Fibroblast of villous mesenchyme (primary cell): ENCODE measurements around the gene KICS2. TPM values are rescaled to one million over a fixed set of nuclear protein-coding genes. Genes with fewer than 3 reads are reported as not detected.
A peak's percentile ranks its signal among the peaks of the same experiment; 100 is the strongest.
"Not testable (repeated sequence)": the region's sequence is repeated elsewhere in the genome, so short reads cannot be mapped to it uniquely, and the experiment has no call there.

ENCODE experiments used
- DNase-seq: peaks from one replicate; pipeline ENCODE4 v3.0.0-alpha.2; 2010; ENCODE audit warnings: low read depth
- H3K4me3 ChIP-seq: 2 replicates; pipeline ENCODE4 v1.5.1; 2011; ENCODE audit warnings: low read depth, mild to moderate bottlenecking, low read length
- total RNA-seq: library from RNA; depleted of rRNA; stranded (reverse); fragments of >200 nt; gene quantifications from 2 replicates; pipeline ENCODE4 v1.2.3, GENCODE V29; 2012
- TF ChIP-seq, protein P1 (sequence below): IDR thresholded peaks from 2 replicates; pipeline ENCODE4 v1.5.1; 2012; ENCODE audit warnings: low read depth, mild to moderate bottlenecking, low read length; ENCODE audit not compliant: insufficient read depth

Gene KICS2
- total RNA-seq, 1 donor: 8.2 TPM

DNA sequence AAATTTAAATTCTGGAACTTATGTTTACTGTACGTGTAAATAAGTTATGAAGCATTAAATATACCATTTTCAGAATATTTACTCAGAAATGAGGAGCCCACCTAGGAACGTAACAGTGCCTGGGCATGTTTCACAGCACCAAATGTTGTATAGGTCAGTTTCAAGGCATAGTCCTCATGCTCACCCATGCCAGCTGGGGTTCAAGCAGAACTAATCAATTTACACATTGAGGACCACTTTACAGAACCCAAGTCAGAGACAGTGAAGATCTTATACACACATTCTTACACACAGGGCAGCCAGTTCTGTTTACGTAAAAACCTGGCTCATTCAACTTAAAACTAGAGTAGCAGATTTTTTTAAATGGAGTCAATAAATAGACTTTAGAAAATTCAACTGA lies 2.0 kb downstream of the KICS2 start:
- no peak for DNase-seq
- H3K4me3 ChIP-seq: no peak overlapping the region
- TF ChIP-seq, protein P1, sequence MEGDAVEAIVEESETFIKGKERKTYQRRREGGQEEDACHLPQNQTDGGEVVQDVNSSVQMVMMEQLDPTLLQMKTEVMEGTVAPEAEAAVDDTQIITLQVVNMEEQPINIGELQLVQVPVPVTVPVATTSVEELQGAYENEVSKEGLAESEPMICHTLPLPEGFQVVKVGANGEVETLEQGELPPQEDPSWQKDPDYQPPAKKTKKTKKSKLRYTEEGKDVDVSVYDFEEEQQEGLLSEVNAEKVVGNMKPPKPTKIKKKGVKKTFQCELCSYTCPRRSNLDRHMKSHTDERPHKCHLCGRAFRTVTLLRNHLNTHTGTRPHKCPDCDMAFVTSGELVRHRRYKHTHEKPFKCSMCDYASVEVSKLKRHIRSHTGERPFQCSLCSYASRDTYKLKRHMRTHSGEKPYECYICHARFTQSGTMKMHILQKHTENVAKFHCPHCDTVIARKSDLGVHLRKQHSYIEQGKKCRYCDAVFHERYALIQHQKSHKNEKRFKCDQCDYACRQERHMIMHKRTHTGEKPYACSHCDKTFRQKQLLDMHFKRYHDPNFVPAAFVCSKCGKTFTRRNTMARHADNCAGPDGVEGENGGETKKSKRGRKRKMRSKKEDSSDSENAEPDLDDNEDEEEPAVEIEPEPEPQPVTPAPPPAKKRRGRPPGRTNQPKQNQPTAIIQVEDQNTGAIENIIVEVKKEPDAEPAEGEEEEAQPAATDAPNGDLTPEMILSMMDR: no peak

DNA sequence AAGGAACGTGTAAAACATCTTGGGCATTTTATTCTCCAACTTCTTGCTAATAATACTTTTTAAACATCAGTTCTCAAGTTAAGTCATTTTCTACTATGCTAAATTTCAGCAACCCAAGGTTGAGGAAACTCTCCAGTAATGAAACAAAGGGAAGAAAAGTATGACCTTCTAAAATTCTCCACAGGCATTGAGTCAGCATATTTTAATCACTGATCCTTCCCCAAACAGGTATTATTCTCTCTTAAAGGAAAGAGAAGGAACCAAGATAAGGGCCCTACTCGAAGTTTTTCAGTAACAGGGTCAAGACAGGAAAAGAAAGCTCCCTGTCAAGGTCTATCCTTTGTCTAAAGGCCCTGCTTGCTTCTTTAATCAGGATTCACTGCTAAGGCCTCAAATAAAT lies 3.0 kb downstream of the KICS2 start:
- TF ChIP-seq, protein P1: no peak
- no peak for DNase-seq
- H3K4me3 ChIP-seq: no peak overlapping the region

DNA sequence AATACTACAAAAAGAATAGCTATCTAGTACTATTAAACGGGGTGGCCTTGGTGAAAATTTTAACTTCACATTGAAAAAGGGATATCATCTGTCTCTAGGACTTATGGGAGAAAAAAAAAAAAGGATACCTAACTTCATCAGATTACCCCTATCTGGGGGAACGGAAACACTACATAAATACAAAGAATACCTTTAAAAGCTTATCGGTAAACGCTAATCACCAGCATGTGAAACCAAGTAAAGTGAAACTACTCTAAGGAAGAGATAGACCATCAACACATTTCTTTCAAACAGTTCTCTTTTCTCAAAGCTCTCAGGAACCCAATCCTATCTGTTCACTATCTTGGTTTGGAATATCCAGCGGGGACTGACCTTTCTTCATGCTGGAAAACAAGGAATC lies 3.5 kb downstream of the KICS2 start:
- no peak overlapping the region for H3K4me3 ChIP-seq
- TF ChIP-seq, protein P1: no peak
- DNase-seq: peak; percentile 11

DNA sequence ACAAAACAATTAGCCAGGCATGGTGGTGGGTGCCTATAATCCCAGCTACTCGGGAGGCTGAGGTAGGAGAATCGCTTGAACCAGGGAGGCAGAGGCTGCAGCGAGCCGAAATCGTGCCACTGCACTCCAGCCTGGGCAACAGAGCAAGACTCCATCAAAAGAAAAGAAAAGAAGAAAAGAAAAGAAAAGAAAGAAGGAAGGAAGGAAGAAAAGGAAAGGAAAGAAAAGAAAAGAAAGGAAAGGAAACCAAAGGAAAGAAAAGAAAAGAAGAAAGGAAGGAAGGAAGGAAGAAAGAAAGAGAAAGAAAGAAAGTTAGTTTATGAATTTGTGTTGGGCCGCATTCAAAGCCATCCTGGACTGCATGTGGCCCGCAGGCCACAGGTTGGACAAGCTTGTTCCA lies 4.5 kb downstream of the KICS2 start:
- DNase-seq, H3K4me3 ChIP-seq: not testable (repeated sequence)

DNA sequence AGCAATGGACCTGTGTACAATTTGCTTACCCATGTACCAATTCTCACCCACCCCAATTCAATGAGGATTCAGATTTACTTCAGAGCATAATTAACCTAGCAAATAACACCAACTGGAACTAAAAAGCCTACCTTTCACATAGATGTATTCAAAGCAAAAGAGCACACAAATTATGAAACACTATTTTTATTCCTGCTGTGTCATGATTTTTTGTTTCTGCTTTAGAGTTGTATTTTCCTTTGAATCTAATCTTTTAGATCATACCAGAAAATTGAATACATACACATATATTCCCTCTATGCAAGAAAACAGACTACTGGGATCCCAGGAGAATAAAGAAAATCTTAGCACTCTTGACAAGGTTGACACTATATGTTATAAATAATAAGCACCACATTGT lies 5.9 kb downstream of the KICS2 start:
- no peak overlapping the region for H3K4me3 ChIP-seq
- no peak for DNase-seq
- TF ChIP-seq, protein P1: no peak

DNA sequence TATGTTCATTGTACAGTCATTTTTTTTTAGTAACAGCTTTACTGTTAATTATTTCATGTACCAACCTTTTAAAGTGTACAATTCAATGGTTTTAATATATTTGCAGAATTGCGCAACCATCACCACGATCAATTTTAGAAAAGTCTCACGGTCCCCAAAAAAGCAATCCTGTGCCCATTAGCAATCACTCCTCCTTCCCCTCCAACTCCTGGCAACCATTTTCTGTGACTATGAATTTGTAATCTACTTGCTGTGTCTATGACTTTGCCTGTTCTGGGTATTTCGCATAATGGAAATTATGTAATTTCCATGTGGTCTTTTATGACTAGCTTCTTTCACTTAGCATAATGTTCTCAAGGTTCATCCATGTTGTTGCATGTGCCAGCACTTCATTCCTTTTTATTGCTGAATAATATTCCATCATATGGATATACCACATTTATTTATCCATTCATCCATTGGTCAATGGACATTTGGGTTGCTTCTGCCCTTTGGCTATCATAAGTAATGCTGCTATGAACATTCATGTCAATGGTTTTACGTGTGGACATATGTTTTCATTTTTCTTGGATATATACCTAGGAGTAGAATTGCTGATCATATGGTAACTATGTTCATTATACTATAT lies 9.9 kb downstream of the KICS2 start:
- no peak overlapping the region for H3K4me3 ChIP-seq
- TF ChIP-seq, protein P1: no peak
- DNase-seq: no peak

DNA sequence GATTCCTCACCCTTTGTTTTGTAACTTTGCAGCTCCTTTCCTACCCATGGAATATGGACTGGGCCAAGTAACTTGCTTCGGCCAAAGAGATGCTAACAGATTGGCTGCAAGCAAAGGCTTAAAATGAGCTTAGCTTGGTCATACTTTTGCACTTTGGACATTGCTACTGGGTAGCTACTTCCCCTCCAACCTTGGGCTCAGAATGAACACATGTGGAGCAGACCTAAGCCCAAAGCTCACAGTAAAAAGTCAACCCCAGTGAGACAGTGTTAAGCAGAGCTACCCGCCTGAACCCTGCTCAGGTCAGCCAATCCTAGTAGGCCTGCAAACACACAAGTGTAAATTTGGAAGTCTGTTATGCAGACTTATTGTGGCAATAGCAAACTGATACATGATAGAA lies 14.6 kb downstream of the KICS2 start:
- no peak overlapping the region for H3K4me3 ChIP-seq
- no peak for DNase-seq
- TF ChIP-seq, protein P1: no peak
